Measurements from ENCODE around the gene IFT172.

DNA sequence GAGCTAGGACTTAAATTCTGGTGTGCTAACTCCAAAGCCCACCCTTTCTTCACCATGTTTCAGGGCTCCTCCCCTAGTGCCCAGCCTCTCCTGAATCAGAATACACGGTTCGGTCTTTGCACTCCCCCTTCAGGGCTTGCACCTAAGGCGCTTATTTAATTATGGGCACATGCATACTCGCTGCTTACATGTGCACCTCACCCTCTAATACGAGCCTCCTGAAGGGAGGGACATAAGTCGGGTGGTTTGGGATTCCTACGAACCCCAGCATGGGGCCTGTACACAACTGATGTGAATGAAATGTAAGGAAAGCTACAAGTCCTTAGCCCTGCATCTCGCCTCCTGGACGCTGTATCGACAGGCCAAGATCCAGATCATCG lies 435 bp downstream of the IFT172 start:
- TF ChIP-seq POLR2A (IDR thresholded peaks at IDR 0.05): no peak
- TF ChIP-seq, protein P1, sequence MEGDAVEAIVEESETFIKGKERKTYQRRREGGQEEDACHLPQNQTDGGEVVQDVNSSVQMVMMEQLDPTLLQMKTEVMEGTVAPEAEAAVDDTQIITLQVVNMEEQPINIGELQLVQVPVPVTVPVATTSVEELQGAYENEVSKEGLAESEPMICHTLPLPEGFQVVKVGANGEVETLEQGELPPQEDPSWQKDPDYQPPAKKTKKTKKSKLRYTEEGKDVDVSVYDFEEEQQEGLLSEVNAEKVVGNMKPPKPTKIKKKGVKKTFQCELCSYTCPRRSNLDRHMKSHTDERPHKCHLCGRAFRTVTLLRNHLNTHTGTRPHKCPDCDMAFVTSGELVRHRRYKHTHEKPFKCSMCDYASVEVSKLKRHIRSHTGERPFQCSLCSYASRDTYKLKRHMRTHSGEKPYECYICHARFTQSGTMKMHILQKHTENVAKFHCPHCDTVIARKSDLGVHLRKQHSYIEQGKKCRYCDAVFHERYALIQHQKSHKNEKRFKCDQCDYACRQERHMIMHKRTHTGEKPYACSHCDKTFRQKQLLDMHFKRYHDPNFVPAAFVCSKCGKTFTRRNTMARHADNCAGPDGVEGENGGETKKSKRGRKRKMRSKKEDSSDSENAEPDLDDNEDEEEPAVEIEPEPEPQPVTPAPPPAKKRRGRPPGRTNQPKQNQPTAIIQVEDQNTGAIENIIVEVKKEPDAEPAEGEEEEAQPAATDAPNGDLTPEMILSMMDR (IDR thresholded peaks at IDR 0.05): no peak
